ENCODE data around the gene ANKH. TPM values are rescaled to one million over a fixed set of nuclear protein-coding genes. Genes with fewer than 3 reads are reported as not detected.

ANKH gene
- total and polyA plus RNA-seq, 4 donors: 9.3 to 57.1 (median 37.4) TPM

DNA sequence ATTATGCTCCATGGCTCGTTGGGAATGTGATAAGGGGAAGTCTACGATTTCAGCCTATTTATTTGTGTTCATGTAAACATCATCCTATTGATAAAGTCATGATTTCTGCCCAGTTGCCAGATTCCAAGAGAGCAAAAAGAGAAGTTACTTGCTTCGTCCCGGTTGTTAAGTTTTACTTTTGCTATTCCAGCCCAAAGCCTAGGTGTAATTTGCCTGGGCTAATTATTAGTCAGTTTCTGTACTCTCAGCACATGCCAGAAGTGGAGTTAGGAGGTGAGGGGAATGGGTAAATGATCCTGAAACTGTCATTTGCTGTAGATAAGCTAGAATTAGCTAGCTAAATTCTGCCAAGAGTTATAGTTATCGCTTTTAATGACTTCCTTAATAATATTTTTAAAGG lies 4.5 kb upstream of the ANKH start:
- no peaks in the 10 kb centered on the region for H3K27me3 ChIP-seq (ENCODE audit: control insufficient read depth in 4 of 4, insufficient read depth in 4 of 4, low read length in 3 of 4)
- H3K9ac ChIP-seq (ENCODE audit: low read depth in 1 of 2, low read length in 2 of 2): no peak overlapping the region
- H3K4me1 ChIP-seq (ENCODE audit: control insufficient read depth in 4 of 4, insufficient read depth in 4 of 4, low read length in 3 of 4): peaks cover 2 to 21% (median 14%) of the 10 kb centered on the region in 4 donors
- no peaks in the 10 kb centered on the region for H3K36me3 ChIP-seq (ENCODE audit: control insufficient read depth in 4 of 4, insufficient read depth in 3 of 4, low read depth in 1 of 4, low read length in 3 of 4)
- WGBS: 39% methylated on average over 5 of the region's 5 CpGs
- no peak for DNase-seq (ENCODE audit: low spot score)
- H3K27ac ChIP-seq (ENCODE audit: low read depth in 1 of 2, low read length in 2 of 2): peak overlapping the region in 1 of 2 donors; percentile 17
- no peaks in the 10 kb centered on the region for H3K9me3 ChIP-seq (ENCODE audit: control insufficient read depth in 4 of 4, low read length in 3 of 4)
- H3K4me3 ChIP-seq (ENCODE audit: low read depth in 1 of 3, low read length in 3 of 3): no peak overlapping the region
- no peak for TF ChIP-seq RAD21 (IDR thresholded peaks at IDR 0.05)
- TF ChIP-seq MAX (IDR thresholded peaks at IDR 0.05): no peak
- TF ChIP-seq HNF4G (IDR thresholded peaks at IDR 0.05): no peak
- TF ChIP-seq, protein P1, sequence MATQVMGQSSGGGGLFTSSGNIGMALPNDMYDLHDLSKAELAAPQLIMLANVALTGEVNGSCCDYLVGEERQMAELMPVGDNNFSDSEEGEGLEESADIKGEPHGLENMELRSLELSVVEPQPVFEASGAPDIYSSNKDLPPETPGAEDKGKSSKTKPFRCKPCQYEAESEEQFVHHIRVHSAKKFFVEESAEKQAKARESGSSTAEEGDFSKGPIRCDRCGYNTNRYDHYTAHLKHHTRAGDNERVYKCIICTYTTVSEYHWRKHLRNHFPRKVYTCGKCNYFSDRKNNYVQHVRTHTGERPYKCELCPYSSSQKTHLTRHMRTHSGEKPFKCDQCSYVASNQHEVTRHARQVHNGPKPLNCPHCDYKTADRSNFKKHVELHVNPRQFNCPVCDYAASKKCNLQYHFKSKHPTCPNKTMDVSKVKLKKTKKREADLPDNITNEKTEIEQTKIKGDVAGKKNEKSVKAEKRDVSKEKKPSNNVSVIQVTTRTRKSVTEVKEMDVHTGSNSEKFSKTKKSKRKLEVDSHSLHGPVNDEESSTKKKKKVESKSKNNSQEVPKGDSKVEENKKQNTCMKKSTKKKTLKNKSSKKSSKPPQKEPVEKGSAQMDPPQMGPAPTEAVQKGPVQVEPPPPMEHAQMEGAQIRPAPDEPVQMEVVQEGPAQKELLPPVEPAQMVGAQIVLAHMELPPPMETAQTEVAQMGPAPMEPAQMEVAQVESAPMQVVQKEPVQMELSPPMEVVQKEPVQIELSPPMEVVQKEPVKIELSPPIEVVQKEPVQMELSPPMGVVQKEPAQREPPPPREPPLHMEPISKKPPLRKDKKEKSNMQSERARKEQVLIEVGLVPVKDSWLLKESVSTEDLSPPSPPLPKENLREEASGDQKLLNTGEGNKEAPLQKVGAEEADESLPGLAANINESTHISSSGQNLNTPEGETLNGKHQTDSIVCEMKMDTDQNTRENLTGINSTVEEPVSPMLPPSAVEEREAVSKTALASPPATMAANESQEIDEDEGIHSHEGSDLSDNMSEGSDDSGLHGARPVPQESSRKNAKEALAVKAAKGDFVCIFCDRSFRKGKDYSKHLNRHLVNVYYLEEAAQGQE (IDR thresholded peaks at IDR 0.05): no peak
- no peak for TF ChIP-seq FOXA1 (IDR thresholded peaks at IDR 0.05)
- no peak for TF ChIP-seq JUND (IDR thresholded peaks at IDR 0.05)
- no peak for TF ChIP-seq RXRA (IDR thresholded peaks at IDR 0.05)
- TF ChIP-seq, protein P2, sequence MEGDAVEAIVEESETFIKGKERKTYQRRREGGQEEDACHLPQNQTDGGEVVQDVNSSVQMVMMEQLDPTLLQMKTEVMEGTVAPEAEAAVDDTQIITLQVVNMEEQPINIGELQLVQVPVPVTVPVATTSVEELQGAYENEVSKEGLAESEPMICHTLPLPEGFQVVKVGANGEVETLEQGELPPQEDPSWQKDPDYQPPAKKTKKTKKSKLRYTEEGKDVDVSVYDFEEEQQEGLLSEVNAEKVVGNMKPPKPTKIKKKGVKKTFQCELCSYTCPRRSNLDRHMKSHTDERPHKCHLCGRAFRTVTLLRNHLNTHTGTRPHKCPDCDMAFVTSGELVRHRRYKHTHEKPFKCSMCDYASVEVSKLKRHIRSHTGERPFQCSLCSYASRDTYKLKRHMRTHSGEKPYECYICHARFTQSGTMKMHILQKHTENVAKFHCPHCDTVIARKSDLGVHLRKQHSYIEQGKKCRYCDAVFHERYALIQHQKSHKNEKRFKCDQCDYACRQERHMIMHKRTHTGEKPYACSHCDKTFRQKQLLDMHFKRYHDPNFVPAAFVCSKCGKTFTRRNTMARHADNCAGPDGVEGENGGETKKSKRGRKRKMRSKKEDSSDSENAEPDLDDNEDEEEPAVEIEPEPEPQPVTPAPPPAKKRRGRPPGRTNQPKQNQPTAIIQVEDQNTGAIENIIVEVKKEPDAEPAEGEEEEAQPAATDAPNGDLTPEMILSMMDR (IDR thresholded peaks at IDR 0.05; ENCODE audit: low read depth, low read length, missing input control): no peak
- TF ChIP-seq NR2F2 (IDR thresholded peaks at IDR 0.05): no peak
- TF ChIP-seq HNF4A (conservative IDR thresholded peaks at IDR 0.05): no peak
- TF ChIP-seq, protein P3, sequence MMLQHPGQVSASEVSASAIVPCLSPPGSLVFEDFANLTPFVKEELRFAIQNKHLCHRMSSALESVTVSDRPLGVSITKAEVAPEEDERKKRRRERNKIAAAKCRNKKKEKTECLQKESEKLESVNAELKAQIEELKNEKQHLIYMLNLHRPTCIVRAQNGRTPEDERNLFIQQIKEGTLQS (IDR thresholded peaks at IDR 0.05): no peak
- TF ChIP-seq GABPA (IDR thresholded peaks at IDR 0.05 in 1 of 2, conservative IDR thresholded peaks at IDR 0.05 in 1 of 2): no peak
- no peak for TF ChIP-seq SP1 (IDR thresholded peaks at IDR 0.05)
- TF ChIP-seq FOXA2 (IDR thresholded peaks at IDR 0.05): no peak
- TF ChIP-seq ZBTB33 (IDR thresholded peaks at IDR 0.05): no peak
- TF ChIP-seq YY1 (IDR thresholded peaks at IDR 0.05): no peak
- TF ChIP-seq EGR1 (IDR thresholded peaks at IDR 0.05; ENCODE audit: low read depth in 2 of 2): no peak
- TF ChIP-seq TAF1 (conservative IDR thresholded peaks at IDR 0.05): no peak
